Amniotic epithelial cell (primary cell): ENCODE measurements around the gene KRT9.
A peak's percentile ranks its signal among the peaks of the same experiment; 100 is the strongest.

Experiments used
- DNase-seq: peaks from one replicate; pipeline ENCODE4 v3.0.0-alpha.2; 2010; ENCODE audit warnings: low read depth

KRT9 gene

DNA sequence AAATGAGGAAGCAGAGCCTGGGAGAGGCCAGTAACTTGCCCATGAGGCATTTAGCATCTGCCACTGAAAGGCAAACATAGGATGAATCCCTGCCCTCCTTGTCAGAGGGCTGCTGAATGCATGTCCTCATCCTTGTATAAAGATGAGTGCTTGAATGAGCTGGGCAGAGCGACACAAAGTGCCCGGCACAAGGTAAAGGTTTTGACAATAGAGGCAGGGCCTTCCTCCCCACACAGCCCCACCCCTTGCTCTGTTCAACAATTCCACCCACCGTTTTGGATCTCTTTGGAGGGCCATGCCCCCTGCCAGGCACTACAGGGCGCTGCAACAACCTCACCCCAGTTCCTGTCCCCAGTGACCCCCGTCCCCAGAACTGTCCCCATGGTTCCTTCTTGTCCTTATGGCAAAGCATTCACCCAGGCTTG is 42.4 kb downstream of the KRT9 start:
- no peak for DNase-seq

DNA sequence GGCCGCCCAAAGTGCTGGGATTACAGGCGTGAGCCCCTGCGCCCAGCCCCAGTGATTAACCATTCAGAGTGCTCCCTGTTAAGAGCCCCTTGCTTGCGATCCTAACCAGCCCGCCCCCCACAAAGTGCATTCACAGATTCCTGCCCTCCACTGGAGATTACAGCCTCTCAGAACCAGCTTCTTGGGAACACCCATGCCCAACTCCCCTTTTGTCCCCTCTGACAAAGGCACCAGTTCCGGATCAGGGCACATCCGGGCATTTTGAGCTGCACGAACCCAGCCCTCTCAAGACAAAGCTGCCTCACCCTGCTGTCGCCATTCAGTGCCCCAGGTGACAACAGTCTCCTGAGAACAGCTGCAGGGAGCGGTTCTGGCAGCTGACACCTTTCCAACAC is 42.9 kb downstream of the KRT9 start:
- DNase-seq = no peak

DNA sequence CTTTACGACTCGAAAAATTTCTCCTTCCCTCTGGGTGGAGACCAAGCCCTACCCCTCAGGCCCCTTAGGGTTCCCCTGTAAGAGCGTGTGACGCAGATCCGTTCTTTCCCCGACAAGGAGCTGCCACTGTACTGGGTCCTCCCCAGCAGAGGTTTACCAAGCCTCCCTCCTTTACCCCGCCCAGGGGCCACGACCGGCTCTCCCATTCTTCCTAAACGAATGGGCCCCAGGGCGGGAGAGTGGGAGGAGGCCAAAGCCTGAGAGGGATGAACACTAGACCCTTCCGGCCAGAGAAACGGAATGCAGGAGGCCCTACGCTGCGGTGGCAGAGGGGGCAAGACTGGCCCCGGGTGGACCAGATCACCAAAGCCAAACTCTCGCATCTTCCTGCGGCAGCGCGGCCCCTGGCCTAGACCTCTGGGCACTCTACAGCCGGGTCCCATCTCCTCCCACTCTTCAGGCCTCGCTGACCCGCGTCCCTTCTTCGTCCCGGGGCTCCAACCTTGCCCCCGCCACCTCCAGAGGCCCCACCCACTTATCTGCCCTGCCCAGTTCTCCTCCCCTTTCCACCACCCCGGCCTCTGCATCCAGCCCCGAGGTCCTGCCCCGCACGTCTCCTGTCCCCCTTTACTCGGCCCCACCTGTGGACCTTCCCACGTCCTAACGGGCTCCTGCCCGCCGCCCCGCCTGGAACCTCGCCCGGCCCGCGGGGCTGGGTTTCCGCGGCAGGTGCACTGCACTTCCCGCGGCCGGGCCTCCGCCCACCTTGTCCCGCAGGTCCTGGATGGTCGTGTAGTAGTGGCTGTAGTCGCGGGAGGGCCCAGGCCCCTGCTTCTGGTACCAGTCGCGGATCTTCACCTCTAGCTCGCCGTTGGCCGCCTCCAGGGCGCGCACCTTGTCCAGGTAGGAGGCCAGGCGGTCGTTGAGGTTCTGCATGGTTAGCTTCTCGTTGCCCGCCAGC is 44.5 kb downstream of the KRT9 start:
- peak; percentile 47 for DNase-seq

DNA sequence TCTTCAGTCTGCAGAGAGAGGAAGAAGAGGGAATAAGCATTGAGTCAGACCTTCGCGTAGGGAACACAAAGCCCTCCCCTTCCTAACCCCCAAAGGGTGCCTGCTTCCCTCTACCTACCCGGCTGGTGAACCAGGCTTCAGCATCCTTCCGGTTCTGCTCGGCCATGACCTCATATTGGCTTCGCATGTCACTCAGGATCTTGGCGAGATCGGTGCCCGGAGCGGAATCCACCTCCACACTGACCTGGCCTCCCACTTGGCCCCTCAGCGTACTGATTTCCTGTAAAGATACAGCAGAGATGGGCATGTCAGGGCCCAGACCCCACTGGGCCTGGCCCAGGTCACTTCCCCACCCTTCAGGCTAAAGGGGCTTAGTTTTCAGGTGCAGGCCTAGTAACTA is 47.6 kb downstream of the KRT9 start:
- DNase-seq = no peak

DNA sequence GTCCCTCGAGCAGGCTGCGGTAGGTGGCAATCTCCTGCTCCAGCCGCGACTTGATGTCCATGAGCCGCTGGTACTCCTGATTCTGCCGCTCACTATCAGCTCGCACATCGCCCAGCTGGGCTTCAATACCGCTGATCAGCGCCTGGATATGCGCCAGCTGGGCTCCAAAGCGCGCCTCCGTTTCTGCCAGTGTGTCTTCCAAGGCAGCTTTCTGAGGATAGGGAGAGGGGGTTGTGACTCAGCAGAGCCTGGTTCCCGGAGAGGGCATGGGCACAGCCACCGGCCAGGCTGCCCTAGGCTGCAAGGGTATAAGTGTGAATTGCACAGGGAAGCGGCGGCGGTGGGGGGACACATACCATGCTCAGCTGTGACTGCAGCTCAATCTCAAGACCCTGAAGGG is 48.1 kb downstream of the KRT9 start:
- no peak for DNase-seq

DNA sequence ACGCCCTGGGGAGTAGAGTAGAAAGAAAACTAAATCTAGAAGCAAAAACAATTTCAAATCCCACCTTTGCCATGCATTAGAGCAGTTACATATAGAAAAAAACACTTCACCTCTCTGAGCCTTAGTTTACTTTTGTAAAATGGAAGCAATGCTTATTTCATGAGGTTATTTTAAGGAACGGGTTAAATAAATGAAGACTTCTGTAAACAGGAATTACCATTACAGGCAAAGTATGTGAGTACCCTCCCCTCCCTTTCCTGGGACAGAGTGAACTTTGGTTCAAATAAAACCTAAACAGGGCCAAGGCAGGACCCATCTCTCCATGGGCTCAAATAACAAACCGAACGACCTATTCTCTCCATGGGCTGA is 48.6 kb downstream of the KRT9 start:
- DNase-seq = no peak

DNA sequence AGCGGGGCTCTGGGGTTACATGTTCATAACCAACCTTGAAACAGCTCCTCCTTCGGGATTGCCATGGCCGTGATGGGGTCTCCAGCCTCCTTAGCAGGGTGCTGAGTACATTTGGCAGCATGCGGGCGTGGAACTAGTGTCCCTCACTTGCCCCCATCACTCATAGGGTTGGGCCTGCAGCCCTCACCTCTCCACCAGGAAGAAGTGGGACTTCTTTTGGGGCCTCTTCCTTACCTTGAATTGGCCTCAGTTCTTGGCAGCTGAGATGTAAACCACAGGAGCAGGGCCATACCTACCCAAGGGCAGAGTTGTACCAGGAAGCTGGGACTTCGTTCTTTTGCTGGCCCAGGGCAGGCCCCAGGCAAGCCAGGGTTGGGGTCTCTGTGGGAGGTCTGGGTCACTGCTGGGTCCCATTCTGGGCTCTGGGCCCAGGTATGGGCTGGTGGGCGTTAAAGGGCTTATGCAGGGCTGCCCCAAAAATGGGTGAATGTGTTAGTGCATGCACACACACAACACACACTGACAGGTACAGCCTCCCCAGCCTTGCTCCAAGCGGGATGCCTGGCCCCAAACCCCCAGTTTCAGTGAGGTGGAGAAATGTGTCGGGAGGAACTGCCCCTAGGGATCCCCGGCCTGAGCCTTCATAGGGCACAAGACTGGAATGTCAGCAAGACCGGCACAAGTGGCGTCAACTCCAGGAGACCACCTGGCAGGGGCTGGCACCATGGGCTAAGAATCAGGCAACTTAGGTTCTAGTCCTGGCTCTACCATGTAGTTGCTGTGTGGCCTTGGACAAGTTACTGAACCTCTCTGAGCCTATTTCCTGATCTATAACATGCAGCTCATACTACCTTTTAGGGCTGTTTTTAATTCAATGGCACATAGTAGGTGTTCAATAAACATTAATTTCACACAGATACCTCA is 49.3 kb downstream of the KRT9 start:
- DNase-seq = peak; percentile 46

DNA sequence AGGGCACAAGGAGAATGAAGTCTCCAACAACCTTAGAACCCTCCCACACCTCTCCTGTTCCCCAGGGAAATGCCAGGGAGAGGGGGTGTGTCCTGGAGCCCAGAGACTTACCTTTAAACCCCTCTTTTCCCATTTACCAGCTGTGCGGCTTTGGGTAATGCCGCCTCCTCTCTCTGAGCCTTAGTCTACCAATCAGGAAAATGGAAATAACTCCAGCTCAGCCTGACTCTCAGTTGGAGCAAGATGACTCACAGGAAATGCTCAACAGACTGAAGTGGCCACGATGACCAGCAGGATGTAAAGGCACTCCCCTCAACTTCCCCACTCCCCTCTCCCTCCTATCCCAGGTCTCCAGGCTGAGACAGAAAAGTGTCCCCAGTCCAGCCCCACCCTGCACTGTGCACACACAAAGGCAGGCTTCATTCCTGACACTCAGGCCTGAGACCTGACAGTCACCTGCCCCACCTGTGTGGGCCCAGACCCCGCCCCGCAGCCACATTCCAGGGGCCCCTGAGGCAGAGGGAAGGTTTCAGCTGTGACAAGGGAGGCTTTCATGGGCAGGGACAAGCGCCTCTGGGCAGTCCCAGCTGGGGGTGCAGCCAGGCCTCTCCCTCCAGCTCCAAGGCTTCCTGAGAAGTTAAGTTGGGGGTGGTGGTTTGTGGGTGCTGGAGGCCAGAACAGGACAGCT is 50.1 kb downstream of the KRT9 start:
- peak; percentile 84 for DNase-seq

DNA sequence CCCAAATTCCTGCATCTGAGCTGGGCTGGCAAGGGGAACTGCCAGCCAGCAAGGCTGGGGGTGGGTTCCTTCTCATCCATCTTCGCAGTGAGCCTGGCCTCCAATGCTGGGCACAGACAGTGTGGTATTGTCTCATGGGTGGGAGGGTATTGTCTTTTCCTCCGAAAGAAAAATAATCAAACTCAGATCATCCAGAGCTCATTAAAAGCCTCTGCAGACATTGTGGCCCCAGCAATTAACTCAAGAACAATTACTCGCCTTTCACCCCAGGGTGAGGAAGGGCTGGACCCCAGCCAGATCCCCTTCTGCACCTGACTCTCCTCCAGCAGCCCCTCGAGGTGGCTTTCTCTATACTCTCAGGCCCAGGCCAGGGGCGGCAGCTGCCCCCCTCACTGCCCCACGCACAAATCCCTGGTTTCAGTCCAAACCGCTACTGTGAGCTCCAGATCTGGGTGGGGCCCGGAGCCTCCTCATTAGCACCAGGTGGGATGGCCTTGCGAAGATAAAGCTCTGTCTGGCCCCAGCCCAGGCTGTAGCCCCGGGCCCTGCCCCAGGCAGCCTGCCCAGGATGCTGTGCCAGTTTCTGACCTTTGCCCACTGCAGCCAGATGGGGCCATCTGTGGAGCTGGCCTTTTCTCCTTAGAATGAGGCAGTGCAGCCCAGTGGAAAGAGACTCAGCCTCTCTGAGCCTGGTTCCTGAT is 50.9 kb downstream of the KRT9 start:
- peak; percentile 33 for DNase-seq

DNA sequence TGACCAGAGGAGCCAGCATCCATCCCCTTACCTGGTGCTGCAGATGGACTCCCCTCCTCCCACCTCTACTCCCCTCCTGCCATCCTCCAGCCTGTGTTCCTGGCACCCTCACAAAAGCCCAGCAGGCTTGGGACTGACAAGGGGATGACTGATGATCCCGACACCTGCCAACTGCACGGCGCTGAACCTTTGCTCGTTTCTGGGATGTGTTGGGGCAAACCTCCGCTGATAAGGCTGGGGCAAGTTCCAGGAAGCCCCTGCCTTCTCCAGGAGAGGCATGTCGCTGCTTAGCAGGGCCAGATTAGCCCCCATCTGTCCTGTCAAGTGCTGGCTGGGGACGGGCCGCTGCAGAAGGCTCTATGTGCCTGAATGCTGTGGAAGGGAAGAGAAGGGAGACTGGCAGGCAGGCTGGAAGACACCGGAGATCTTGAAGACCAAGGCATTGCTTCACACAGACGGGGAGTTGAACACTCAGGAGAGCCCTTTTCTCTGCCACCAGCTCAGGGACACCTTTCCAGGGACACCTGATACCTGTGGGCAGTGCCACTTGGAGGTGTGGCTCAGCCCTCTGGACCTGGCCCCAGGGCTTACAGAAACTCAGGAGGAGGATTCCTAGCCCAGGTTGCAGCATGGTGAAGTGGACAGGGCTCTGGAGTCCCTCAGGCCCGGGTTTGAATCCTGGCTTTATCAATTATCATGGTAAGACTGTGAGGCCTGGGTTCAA is 52.2 kb downstream of the KRT9 start:
- DNase-seq = no peak

DNA sequence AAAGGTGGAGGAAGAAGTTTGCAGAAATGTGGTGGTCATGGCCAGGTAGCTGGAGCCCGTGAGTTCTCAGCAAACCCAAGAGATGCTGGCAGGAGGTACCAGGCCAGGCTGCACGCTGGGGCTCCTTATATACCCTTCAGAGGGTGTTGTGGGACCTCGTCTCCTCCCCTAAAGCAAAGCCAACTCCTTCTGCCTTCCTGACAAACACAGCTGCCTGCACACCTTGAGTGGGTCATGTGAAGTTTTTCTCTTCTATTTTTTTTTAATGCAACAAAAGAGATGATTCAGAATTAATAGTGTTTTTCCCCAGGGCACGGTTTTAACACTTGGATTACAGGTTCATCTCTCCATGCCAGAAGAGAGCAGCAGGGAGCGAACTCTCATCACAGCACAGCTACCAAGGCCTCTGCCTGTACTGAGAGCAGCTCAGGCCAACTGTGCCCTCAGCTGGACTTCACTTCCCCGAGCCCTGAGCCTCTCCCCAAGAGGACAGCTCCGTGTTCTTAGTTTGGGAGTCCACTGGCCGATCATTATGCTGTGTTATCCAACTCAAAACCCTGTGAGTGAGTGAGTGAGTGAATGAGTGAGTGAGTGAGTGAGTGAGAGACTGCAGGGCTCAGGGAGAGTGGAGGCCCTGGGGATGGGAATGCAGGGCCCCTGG is 52.9 kb downstream of the KRT9 start, which contains the start of gene KRT15:
KRT15 (minus strand) TSS at position 102 of the 661 bp plus-strand sequence; CDS start at position 39, 63 bp downstream.
- peak; percentile 38 for DNase-seq

DNA sequence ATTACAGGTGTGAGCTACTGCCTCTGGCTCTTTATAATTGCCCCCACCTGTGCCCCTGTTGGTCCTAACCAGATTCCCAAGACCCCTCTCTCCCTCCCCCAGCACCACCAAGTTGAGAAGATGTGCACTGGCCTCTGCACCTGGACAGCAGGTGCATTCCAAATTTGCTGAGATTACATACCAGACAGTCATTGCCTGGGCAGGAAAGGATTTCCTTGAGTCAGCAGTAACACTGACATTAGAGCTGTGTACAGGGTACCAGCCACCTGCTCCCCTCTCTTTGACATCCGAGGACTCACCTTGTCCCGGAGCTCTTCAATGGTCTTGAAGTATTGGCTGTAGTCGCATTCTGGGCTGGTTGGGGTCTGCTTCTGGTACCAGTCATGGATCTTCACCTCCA is 53.8 kb downstream of the KRT9 start:
- no peak for DNase-seq

DNA sequence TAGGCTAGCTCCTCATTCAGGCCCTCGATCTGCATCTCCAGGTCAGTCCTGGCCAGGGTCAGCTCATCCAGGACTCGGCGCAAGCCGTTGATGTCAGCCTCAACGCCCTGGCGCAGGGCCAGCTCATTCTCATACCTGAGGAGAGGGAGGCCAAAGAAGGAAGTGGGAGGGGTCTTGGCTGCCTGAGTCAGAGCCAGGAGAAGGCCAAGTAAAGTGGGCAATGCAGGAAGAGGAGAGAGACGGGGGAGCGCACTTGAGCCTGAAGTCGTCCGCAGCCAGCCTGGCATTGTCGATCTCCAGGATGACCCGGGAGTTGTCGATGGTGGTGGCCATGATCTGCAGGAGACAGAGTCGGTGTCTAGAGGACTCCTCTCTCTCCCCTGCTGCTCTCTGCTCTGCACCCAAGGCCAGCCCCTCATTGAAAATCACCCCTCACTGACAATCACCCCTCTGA is 55.0 kb downstream of the KRT9 start:
- no peak for DNase-seq

DNA sequence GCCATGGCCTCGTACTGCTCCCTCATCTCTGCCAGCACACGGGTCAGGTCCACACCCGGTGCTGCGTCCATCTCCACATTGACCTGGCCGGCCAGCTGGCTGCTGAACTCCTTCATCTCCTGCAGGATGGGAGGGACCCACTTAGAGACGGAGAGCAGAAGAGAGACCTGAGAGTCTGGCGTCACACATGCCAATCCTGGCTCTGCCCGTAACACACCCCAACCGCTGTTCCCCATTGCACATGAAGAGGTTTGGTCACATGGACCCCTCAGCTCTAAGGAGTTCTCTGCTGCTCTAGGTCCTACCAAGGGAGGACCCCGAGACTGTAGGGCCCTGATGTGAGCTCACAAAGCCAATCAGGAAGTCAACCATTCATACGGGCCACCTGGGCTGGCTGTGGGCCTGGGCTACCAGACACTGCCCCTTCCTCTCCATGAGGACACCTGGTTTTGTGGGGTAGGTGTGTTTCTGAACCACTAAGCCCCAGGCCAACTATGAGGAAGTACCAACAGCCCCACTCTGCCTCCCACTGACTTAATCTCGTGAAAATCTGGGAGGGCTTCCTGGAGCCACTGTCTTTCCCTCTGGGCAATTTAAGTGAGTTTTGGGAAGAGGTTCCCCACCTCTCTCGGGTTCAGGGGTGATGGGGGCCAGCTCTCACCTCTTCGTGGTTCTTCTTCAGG is 55.6 kb downstream of the KRT9 start:
- DNase-seq = no peak
